ENCODE measurements around the gene PDGFC.

- no peak for TF ChIP-seq MAX (IDR thresholded peaks at IDR 0.05)
- no peak for TF ChIP-seq CTCF (IDR thresholded peaks at IDR 0.05 in 2 of 3, conservative IDR thresholded peaks at IDR 0.05 in 1 of 3; ENCODE audit: borderline replicate concordance in 1 of 3, insufficient read depth in 1 of 3, low read depth in 2 of 3, low read length in 2 of 3)
- TF ChIP-seq JUND (IDR thresholded peaks at IDR 0.05), result no peak
- TF ChIP-seq, protein P1, sequence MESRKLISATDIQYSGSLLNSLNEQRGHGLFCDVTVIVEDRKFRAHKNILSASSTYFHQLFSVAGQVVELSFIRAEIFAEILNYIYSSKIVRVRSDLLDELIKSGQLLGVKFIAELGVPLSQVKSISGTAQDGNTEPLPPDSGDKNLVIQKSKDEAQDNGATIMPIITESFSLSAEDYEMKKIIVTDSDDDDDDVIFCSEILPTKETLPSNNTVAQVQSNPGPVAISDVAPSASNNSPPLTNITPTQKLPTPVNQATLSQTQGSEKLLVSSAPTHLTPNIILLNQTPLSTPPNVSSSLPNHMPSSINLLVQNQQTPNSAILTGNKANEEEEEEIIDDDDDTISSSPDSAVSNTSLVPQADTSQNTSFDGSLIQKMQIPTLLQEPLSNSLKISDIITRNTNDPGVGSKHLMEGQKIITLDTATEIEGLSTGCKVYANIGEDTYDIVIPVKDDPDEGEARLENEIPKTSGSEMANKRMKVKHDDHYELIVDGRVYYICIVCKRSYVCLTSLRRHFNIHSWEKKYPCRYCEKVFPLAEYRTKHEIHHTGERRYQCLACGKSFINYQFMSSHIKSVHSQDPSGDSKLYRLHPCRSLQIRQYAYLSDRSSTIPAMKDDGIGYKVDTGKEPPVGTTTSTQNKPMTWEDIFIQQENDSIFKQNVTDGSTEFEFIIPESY (IDR thresholded peaks at IDR 0.05; ENCODE audit: extremely low read depth, insufficient replicate concordance, low read length), result no peak
- no peak for TF ChIP-seq ZNF274 (IDR thresholded peaks at IDR 0.05; ENCODE audit: low read depth, low read length)
- no peak for TF ChIP-seq RAD21 (IDR thresholded peaks at IDR 0.05; ENCODE audit: low read depth)
- no peak for TF ChIP-seq ELF1 (IDR thresholded peaks at IDR 0.05; ENCODE audit: borderline replicate concordance, low read depth)
- no peak for TF ChIP-seq EZH2phosphoT487 (IDR thresholded peaks at IDR 0.05; ENCODE audit: borderline replicate concordance)
- TF ChIP-seq POLR2A (IDR thresholded peaks at IDR 0.05; ENCODE audit: borderline replicate concordance, extremely low read depth, insufficient read depth, insufficient read length), result no peak
Measured at GRCh38 chr4:156909010-156909409, 62.6 kb downstream of the PDGFC start.
